Measurements from ENCODE around the gene TRIM17.

TRIM17 gene

DNA sequence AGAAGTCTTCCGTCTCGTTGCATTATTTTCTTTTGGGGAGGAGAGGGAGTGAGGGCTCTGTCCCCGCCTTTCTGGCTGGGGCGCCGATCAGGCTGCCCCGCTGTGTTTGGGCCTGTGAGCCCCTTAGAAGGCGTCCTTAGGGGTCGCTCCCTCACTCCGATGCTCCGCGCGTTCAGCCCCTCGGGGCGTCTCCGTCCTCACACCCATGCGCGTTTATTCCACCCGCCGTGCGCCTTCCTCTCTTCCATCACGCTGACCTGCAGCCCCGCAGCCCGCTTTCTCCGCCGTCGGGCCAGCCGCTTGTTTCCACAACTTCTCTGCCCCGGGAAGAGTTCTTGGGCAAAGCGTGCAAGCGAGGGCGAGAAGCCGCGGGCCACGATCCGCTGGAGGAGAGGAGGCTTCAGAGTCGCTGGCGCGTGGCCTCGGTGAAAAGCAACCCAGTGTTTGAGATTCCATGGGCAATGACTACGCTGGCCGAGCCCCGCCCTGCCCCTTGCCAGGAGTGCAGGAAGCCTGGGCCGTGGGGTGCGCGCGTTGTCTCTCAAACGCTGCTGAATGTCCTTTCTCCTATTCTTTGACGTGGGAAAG, 37.7 kb downstream of the TRIM17 start:
- TF ChIP-seq, protein P1, sequence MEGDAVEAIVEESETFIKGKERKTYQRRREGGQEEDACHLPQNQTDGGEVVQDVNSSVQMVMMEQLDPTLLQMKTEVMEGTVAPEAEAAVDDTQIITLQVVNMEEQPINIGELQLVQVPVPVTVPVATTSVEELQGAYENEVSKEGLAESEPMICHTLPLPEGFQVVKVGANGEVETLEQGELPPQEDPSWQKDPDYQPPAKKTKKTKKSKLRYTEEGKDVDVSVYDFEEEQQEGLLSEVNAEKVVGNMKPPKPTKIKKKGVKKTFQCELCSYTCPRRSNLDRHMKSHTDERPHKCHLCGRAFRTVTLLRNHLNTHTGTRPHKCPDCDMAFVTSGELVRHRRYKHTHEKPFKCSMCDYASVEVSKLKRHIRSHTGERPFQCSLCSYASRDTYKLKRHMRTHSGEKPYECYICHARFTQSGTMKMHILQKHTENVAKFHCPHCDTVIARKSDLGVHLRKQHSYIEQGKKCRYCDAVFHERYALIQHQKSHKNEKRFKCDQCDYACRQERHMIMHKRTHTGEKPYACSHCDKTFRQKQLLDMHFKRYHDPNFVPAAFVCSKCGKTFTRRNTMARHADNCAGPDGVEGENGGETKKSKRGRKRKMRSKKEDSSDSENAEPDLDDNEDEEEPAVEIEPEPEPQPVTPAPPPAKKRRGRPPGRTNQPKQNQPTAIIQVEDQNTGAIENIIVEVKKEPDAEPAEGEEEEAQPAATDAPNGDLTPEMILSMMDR (IDR thresholded peaks at IDR 0.05; ENCODE audit: extremely low read depth, insufficient read depth, missing control alignments), result no peak
- DNase-seq (ENCODE audit: low spot score), result no peak
- in situ Hi-C loops (cut with MboI; ENCODE audit: low pct_unique_long_range_greater_than_20kb, low sequenced_read_pairs, unreplicated experiment), result no loop called here

DNA sequence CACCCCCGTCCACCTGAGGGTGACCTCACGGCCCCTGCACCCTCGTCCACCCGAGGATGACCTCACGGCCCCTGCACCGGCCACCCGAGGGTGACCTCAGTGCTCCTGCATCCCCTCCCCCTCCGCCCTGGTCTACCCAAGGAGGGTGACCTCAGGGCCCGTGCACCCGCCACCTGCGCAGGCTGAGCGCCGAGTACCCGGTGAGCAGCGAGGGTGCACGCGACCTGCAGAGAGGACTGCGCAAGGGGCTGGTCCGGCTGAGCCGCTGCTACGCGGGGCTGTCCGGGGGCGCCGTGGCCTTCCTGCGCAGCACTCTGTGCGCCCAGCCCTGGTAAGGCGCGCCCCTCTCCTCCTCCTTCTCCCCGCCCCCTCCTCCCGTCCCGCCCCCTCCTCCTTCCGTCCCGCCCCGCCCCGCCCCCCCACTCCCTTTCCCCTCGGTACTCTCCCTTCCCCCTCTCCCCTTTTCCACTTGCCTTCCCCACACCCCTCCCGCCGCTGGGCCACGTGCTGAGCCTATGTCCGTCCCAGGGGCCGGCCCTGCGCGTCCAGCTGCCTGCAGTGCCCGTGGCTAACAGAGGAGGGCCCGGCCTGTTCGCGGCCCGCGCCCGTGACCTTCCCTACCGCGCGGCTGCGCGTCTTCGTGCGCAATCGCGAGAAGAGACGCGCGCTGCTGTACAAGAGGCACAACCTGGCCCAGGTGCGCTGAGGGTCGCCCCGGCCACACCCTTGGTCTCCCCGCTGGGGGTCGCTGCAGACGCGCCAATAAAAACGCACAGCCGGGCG, 38.4 kb downstream of the TRIM17 start:
- in situ Hi-C loops (cut with MboI; ENCODE audit: low pct_unique_long_range_greater_than_20kb, low sequenced_read_pairs, unreplicated experiment), result no loop called here
- TF ChIP-seq, protein P1 (IDR thresholded peaks at IDR 0.05; ENCODE audit: extremely low read depth, insufficient read depth, missing control alignments), result peak; percentile 45
- peak; percentile 72 for DNase-seq (ENCODE audit: low spot score)

DNA sequence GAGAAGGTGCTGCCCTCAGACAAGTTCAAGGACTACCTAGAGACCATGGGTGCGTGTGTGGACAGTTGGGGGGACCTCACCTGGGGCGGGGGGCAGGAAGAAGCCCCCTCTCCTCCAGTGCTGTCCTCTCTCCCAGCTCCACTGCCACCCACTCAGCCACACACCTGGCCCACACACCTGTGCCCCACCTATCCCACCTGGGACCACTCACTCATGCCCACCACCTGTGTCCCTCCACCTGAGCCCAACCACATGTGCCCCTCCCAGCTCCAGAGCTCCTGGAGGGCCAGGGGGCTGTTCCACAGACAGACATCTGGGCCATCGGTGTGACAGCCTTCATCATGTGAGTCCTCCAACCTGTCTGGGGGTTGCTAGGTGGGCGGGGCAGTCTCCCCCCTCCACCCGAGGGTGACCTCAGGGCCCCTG, 39.0 kb downstream of the TRIM17 start:
- DNase-seq (ENCODE audit: low spot score), result no peak
- TF ChIP-seq, protein P1 (IDR thresholded peaks at IDR 0.05; ENCODE audit: extremely low read depth, insufficient read depth, missing control alignments), result no peak
- in situ Hi-C loops (cut with MboI; ENCODE audit: low pct_unique_long_range_greater_than_20kb, low sequenced_read_pairs, unreplicated experiment), result no loop called here

DNA sequence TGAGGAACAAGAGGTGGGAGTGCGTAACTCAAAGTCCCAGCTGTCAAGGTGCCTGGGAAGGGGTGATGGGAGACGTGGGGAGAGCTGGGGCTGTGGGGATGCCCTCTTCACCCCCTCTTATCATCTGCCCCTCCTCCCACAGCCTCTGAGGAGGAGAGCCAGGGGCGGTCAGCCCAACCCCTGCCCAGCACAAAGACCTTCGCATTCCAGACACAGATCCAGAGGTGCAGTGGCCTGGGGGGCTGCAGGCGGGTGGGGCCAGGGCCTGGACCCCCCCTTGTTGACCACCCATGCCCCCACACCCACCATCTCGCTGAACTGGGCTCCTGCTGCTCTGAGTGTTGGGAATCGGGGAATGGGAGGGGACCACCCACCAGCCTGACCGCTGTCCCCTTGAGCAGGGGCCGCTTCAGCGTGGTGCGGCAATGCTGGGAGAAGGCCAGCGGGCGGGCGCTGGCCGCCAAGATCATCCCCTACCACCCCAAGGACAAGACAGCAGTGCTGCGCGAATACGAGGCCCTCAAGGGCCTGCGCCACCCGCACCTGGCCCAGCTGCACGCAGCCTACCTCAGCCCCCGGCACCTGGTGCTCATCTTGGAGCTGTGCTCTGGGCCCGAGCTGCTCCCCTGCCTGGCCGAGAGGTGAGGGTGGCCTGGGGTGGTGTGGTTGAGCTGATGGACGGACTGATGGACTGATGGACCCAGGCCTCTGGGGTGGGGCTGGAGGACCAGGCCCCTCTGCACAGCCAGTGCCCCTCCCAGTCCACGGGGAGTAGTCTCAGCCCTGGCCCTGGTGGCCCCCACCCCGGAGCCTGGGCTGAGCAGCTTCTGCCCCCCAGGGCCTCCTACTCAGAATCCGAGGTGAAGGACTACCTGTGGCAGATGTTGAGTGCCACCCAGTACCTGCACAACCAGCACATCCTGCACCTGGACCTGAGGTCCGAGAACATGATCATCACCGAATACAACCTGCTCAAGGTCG, 39.7 kb downstream of the TRIM17 start:
- TF ChIP-seq, protein P1 (IDR thresholded peaks at IDR 0.05; ENCODE audit: extremely low read depth, insufficient read depth, missing control alignments), result no peak
- DNase-seq (ENCODE audit: low spot score), result no peak
- in situ Hi-C loops (cut with MboI; ENCODE audit: low pct_unique_long_range_greater_than_20kb, low sequenced_read_pairs, unreplicated experiment), result no loop called here

DNA sequence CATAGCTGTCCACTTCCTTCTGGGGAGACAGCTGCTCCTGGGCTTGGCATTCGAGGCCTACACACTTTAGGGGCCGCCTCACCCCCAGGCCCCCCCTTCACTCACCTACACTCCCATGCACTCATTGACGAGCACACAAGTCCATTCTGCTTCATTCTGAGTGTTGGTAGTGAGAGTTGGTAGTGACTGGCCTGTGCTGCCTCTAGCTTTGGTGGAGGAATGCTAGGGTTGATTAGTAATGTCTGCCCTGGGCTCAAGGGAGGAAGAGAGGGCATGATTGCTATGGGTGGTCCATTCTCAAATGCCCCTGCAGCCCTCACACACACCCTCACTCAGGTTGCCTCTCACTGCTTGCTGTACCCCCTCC, 40.4 kb downstream of the TRIM17 start:
- in situ Hi-C loops (cut with MboI; ENCODE audit: low pct_unique_long_range_greater_than_20kb, low sequenced_read_pairs, unreplicated experiment), result no loop called here

More for the DNA sequence above, 40.4 kb downstream of the TRIM17 start:
- DNase-seq (ENCODE audit: low spot score), result no peak
- TF ChIP-seq, protein P1 (IDR thresholded peaks at IDR 0.05; ENCODE audit: extremely low read depth, insufficient read depth, missing control alignments), result no peak

Data from GM13977 (cell line).